ENCODE measurements around the gene OR51Q1.

DNA sequence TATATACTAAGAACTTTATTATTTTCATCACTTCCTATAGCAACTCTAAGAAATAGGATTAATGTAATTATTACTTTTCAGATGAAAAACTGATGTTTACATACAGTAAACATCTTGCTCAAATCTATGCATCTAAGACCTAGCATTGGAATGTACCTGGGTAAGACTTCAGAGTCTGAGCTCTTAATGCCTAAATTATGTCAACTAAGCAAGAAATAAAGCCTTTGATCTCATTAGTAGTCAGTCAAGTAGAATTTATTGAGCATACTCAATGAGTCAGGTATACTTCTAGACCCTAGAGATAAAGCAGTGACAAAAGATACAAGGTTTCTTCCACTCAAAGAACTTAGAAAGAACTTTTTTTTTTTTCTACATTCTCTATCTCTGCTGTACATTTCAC is 16.7 kb upstream of the OR51Q1 start:
- TF ChIP-seq, protein P1, sequence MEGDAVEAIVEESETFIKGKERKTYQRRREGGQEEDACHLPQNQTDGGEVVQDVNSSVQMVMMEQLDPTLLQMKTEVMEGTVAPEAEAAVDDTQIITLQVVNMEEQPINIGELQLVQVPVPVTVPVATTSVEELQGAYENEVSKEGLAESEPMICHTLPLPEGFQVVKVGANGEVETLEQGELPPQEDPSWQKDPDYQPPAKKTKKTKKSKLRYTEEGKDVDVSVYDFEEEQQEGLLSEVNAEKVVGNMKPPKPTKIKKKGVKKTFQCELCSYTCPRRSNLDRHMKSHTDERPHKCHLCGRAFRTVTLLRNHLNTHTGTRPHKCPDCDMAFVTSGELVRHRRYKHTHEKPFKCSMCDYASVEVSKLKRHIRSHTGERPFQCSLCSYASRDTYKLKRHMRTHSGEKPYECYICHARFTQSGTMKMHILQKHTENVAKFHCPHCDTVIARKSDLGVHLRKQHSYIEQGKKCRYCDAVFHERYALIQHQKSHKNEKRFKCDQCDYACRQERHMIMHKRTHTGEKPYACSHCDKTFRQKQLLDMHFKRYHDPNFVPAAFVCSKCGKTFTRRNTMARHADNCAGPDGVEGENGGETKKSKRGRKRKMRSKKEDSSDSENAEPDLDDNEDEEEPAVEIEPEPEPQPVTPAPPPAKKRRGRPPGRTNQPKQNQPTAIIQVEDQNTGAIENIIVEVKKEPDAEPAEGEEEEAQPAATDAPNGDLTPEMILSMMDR (IDR thresholded peaks at IDR 0.05; ENCODE audit: low read depth, low read length, missing input control) = no peak
- TF ChIP-seq ZBTB33 (IDR thresholded peaks at IDR 0.05) (no peak), JUND (IDR thresholded peaks at IDR 0.05) (no peak), FOXA1 (IDR thresholded peaks at IDR 0.05) (no peak), SP1 (IDR thresholded peaks at IDR 0.05) (no peak), ATF3 (IDR thresholded peaks at IDR 0.05) (no peak)
